ENCODE data around the gene MACROD2.

Gene MACROD2

DNA sequence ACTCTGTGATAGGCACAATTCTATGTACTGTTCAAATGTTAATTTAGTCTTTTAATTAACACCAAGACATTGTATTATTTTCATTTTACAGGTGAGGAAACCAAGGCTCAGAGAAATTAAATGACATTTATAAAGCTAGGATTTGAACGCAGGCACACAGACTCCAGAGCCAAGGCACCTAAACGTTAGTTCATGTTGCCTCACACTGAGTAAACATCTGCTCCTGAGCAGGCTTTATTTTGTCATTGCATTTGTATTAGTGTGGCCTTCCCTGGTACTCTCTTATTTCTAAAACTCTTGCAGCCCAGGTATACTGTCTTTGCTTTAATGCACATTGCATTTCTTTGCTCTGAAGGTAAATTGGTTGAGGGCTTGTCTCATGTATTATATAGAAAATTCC, 605.2 kb downstream of the MACROD2 start:
- no peak for ATAC-seq
- TF ChIP-seq, protein P1, sequence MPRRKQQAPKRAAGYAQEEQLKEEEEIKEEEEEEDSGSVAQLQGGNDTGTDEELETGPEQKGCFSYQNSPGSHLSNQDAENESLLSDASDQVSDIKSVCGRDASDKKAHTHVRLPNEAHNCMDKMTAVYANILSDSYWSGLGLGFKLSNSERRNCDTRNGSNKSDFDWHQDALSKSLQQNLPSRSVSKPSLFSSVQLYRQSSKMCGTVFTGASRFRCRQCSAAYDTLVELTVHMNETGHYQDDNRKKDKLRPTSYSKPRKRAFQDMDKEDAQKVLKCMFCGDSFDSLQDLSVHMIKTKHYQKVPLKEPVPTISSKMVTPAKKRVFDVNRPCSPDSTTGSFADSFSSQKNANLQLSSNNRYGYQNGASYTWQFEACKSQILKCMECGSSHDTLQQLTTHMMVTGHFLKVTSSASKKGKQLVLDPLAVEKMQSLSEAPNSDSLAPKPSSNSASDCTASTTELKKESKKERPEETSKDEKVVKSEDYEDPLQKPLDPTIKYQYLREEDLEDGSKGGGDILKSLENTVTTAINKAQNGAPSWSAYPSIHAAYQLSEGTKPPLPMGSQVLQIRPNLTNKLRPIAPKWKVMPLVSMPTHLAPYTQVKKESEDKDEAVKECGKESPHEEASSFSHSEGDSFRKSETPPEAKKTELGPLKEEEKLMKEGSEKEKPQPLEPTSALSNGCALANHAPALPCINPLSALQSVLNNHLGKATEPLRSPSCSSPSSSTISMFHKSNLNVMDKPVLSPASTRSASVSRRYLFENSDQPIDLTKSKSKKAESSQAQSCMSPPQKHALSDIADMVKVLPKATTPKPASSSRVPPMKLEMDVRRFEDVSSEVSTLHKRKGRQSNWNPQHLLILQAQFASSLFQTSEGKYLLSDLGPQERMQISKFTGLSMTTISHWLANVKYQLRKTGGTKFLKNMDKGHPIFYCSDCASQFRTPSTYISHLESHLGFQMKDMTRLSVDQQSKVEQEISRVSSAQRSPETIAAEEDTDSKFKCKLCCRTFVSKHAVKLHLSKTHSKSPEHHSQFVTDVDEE (CRISPR knock-in tag; IDR thresholded peaks at IDR 0.05): no peak
- TF ChIP-seq, protein P2, sequence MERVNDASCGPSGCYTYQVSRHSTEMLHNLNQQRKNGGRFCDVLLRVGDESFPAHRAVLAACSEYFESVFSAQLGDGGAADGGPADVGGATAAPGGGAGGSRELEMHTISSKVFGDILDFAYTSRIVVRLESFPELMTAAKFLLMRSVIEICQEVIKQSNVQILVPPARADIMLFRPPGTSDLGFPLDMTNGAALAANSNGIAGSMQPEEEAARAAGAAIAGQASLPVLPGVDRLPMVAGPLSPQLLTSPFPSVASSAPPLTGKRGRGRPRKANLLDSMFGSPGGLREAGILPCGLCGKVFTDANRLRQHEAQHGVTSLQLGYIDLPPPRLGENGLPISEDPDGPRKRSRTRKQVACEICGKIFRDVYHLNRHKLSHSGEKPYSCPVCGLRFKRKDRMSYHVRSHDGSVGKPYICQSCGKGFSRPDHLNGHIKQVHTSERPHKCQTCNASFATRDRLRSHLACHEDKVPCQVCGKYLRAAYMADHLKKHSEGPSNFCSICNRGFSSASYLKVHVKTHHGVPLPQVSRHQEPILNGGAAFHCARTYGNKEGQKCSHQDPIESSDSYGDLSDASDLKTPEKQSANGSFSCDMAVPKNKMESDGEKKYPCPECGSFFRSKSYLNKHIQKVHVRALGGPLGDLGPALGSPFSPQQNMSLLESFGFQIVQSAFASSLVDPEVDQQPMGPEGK (CRISPR knock-in tag; IDR thresholded peaks at IDR 0.05; ENCODE audit: borderline replicate concordance): no peak
- TF ChIP-seq TOX (CRISPR knock-in tag; IDR thresholded peaks at IDR 0.05; ENCODE audit: borderline replicate concordance): no peak
- no peak for TF ChIP-seq RARB (CRISPR knock-in tag; IDR thresholded peaks at IDR 0.05)
- TF ChIP-seq, protein P3, sequence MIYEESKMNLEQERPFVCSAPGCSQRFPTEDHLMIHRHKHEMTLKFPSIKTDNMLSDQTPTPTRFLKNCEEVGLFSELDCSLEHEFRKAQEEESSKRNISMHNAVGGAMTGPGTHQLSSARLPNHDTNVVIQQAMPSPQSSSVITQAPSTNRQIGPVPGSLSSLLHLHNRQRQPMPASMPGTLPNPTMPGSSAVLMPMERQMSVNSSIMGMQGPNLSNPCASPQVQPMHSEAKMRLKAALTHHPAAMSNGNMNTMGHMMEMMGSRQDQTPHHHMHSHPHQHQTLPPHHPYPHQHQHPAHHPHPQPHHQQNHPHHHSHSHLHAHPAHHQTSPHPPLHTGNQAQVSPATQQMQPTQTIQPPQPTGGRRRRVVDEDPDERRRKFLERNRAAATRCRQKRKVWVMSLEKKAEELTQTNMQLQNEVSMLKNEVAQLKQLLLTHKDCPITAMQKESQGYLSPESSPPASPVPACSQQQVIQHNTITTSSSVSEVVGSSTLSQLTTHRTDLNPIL (CRISPR knock-in tag; IDR thresholded peaks at IDR 0.05; ENCODE audit: low read depth): no peak

GRCh38 chr20:14604143-14604542, 608.8 kb downstream of the MACROD2 start:
- TF ChIP-seq RARB (CRISPR knock-in tag; IDR thresholded peaks at IDR 0.05): no peak
- TF ChIP-seq, protein P3 (CRISPR knock-in tag; IDR thresholded peaks at IDR 0.05; ENCODE audit: low read depth): no peak
- no peak for TF ChIP-seq PPARA (CRISPR knock-in tag; IDR thresholded peaks at IDR 0.05; ENCODE audit: borderline replicate concordance)
- no peak for TF ChIP-seq ISL1 (CRISPR knock-in tag; IDR thresholded peaks at IDR 0.05)
- no peak for TF ChIP-seq GLIS3 (CRISPR knock-in tag; IDR thresholded peaks at IDR 0.05)
- TF ChIP-seq, protein P2 (CRISPR knock-in tag; IDR thresholded peaks at IDR 0.05; ENCODE audit: borderline replicate concordance): no peak
- no peak for TF ChIP-seq ZFP30 (CRISPR knock-in tag; IDR thresholded peaks at IDR 0.05)
- TF ChIP-seq TCF4 (CRISPR knock-in tag; IDR thresholded peaks at IDR 0.05; ENCODE audit: borderline replicate concordance): no peak
- TF ChIP-seq OSR1 (CRISPR knock-in tag; IDR thresholded peaks at IDR 0.05): no peak
- no peak for TF ChIP-seq SNAI2 (CRISPR knock-in tag; IDR thresholded peaks at IDR 0.05)
- ATAC-seq: no peak

GRCh38 chr20:14609328-14610221, 614.3 kb downstream of the MACROD2 start:
- no peak for ATAC-seq
- no peak for TF ChIP-seq POU6F1 (CRISPR knock-in tag; IDR thresholded peaks at IDR 0.05; ENCODE audit: borderline replicate concordance, low read depth)
- no peak for TF ChIP-seq TCF4 (CRISPR knock-in tag; IDR thresholded peaks at IDR 0.05; ENCODE audit: borderline replicate concordance)
- no peak for TF ChIP-seq CSRNP3 (CRISPR knock-in tag; IDR thresholded peaks at IDR 0.05)
- TF ChIP-seq ZNF8 (CRISPR knock-in tag; IDR thresholded peaks at IDR 0.05): no peak
- TF ChIP-seq PPARA (CRISPR knock-in tag; IDR thresholded peaks at IDR 0.05; ENCODE audit: borderline replicate concordance): no peak
- no peak for TF ChIP-seq SNAI2 (CRISPR knock-in tag; IDR thresholded peaks at IDR 0.05)
- TF ChIP-seq ZC3H10 (CRISPR knock-in tag; IDR thresholded peaks at IDR 0.05): no peak
- no peak for TF ChIP-seq RARB (CRISPR knock-in tag; IDR thresholded peaks at IDR 0.05)
- TF ChIP-seq TOX (CRISPR knock-in tag; IDR thresholded peaks at IDR 0.05; ENCODE audit: borderline replicate concordance): no peak
- no peak for TF ChIP-seq GLIS3 (CRISPR knock-in tag; IDR thresholded peaks at IDR 0.05)
- no peak for TF ChIP-seq CSDC2 (CRISPR knock-in tag; IDR thresholded peaks at IDR 0.05)
- TF ChIP-seq, protein P3 (CRISPR knock-in tag; IDR thresholded peaks at IDR 0.05; ENCODE audit: low read depth): no peak
- TF ChIP-seq, protein P1 (CRISPR knock-in tag; IDR thresholded peaks at IDR 0.05): no peak
